GM10266 (cell line): ENCODE results near the gene DUSP6.

Experiments used
- DNase-seq: peaks from one replicate; pipeline ENCODE4 v3.0.0; 2012; ENCODE audit errors: extremely low spot score
- CTCF ChIP-seq: IDR thresholded peaks from 2 replicates; pipeline ENCODE4 v1.5.1; 2012; ENCODE audit warnings: mild to moderate bottlenecking, low read depth; ENCODE audit not compliant: control insufficient read depth, insufficient read depth; ENCODE audit errors: missing control alignments

DUSP6 gene

GRCh38 chr12:89363582-89363981 lies 11.3 kb upstream of the DUSP6 start:
- no peak for DNase-seq
- no peak for TF ChIP-seq CTCF

- no peak for TF ChIP-seq CTCF
- DNase-seq, result no peak
Measured at GRCh38 chr12:89363084-89363483, 10.8 kb upstream of the DUSP6 start.

- no peak for DNase-seq
- TF ChIP-seq CTCF, result no peak
Measured at GRCh38 chr12:89359615-89360014, 7.3 kb upstream of the DUSP6 start.

- TF ChIP-seq CTCF, result no peak
- no peak for DNase-seq
Measured at GRCh38 chr12:89358805-89359204, 6.5 kb upstream of the DUSP6 start.

GRCh38 chr12:89357297-89357730 lies 5.0 kb upstream of the DUSP6 start:
- no peak for DNase-seq
- TF ChIP-seq CTCF, result no peak

- no peak for TF ChIP-seq CTCF
- DNase-seq, result no peak
Measured at GRCh38 chr12:89356069-89356665, 3.9 kb upstream of the DUSP6 start.

GRCh38 chr12:89355243-89356068 lies 3.2 kb upstream of the DUSP6 start:
- no peak for TF ChIP-seq CTCF

More at GRCh38 chr12:89355243-89356068, 3.2 kb upstream of the DUSP6 start:
- DNase-seq, result no peak
